IPS DF 4.7 (cell line): ENCODE results near the gene DHFR.
"Not testable (repeated sequence)": the region's sequence is repeated elsewhere in the genome, so short reads cannot be mapped to it uniquely, and the experiment has no call there.

Source experiments
- DNase-seq: peaks from one replicate; pipeline ENCODE4 v3.0.0-alpha.2; 2013; ENCODE audit warnings: low spot score; ENCODE audit errors: extremely low read depth

DHFR gene

DNA sequence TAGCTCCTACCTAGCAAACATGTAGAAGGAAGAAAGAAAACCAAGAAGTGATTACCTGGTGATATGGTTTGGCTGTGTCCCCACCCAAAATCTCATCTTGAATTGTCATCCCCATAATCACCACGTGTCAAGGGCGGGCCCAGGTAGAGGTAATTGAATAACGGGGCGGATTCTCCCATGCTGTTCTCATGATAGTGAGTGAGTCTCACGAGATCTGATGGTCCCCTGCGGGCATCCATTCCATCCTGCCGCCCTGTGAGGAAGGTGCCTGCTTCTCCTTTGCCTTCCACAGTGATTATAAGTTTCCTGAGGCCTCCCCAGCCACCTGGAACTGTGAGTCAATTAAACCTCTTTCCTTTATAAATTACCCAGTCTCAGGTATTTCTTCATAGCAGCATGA lies 57.3 kb downstream of the DHFR start:
- DNase-seq = no peak

DNA sequence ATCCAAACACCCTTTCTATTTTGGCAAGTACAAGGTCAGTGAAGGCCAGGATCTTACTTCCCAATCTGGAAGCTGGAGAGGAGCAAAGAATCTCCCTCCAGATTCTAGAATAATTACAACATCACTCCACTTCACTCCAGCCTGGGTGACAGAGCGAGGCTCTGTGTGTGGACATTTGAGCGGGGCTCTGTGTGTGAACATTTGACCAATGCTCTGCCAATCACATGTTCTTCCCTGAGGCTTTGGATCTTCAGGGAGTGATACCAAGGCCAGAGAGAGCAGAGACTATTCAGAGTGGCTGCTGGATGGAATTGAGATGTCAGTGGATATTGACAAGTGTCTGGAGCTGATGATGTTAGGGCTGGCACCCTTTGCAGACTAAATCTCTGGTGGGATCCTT lies 60.0 kb downstream of the DHFR start:
- DNase-seq = no peak

DNA sequence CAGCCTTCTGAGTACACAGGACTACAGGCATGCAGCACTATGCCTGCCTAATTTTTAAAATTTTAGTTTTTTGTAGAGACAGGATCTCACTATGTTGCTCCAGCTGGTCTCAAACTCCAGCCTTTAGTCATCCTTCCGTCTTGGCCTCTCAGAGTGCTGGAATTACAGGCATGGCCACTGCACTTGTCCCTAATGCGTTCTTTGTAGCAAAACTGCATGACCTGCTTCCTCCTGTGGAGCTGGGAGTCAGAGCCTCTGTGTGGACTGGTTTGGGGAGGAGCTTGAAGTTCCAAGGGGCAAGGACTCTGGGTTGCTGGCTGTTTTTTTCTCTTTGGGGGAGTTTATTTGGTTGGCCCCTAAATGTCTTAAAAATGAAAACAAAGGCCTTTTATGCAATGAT lies 62.0 kb downstream of the DHFR start:
- DNase-seq = no peak

DNA sequence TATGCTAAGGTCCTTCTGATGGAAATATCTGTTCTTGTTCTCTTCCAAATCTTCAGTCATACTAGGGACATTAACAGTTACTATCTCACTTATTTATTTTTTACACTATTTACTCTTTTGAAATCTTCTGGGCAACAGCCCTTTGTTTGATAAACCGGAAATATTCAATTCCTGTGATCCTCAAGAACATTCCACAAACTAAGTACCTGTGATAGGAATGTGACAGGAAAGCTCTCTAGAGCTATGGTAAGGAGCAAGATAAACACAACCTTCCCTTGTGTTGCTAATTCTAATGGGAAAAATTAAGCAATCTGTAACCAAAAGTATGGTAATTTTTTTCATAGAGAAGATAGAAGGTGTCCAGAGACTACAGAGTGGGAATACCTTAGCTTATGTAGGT lies 62.7 kb downstream of the DHFR start:
- DNase-seq = no peak

DNA sequence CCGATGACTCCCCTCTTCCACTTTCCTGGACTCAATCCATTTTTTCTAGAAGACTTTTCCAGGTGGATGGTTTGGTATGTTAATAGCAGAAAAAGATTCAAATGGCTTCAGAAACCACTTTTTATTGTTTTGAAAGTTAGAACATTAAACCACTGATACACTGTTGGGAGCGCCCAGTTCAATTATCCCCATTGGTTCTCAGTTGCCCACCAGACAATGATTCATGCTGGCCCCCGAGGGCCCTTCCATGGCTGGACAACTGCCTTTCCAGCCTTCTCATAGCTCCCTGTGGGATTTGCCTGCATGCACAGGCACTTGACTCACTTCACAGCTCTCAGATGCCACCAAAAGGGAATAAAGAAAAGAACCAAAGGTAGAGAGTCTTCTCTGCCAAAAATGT lies 63.4 kb downstream of the DHFR start:
- DNase-seq = no peak

DNA sequence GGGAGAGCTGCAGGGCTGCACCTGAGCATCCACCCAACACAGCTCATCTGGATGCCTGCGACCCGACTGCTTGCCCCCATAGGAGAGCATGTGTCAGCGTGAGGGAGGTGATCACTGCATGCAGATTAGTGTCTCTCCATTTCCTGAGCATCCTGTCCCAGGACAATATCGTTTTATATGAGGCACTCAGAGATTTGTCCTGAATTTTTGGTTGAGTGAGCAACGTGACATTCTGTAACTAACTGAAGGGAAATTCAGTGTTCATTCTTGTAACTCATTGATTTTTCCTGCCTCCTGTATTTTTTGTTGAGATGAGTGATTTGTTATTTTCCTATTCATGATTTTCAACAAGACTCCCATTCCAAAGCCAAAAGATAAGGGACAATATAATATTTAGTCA lies 64.0 kb downstream of the DHFR start:
- DNase-seq = no peak

DNA sequence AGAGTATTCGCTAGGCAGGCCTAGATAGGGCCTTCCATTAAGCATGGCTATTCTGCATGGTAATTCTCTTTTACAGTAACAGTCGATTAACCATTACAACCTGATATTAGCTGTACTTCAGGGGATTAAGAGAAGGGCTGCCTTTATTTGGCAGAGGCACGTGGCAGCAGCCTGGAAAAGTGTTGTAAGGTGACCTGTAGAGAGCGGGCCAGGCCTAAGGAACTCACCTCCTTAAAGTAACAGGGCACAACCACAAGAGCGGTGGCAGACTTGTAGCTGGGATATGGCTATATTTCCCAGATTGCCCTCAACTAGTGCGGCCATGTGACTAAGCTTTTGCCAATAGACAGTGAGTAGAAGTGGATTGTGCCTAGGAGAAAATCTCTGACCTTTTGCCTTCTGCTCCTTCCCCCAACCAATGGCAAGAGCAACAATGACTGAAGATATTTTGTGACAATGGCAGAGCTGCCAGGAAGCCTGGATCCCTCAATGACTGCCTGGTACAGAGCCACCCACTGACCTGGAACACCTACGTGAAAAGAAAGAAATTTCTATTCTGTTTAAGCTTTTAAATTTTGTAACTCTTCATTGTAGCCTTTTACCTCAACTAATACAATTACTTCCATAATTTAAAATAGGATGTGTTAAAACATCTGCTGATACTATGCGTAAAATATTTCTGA lies 65.8 kb downstream of the DHFR start:
- no peak for DNase-seq

DNA sequence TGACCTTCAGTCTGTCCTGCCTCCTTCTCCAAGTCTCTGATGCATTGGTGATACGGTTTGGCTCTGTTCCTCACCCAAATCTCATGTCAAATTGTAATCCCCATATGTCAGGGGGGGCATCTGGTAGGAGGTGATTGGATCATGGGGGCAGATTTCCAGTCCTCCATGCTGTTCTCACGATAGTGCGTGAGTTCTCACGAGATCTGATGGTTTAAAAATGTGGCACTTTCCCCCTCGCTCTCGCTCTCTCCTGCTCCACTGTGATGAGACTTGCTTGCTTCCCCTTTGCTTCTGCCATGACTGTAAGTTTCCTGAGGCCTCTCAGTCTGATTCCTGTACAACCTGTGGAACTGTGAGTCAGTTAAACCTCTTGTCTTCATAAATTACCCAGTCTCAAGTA lies 70.0 kb downstream of the DHFR start:
- DNase-seq = no peak

DNA sequence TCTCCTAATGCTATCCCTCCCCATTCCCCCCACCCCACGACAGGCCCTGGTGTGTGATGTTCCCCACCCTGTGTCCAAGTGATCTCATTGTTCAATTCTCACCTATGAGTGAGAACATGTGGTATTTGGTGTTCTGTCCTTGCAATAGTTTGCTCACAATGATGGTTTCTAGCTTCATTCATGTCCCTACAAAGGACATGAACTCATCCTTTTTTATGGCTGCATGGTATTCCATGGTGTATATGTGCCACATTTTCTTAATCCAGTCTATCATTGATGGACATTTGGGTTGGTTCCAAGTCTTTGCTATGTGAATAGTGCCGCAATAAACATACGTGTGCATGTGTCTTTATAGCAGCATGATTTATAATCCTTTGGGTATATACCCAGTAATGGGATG lies 74.5 kb downstream of the DHFR start:
- DNase-seq = not testable (repeated sequence)

DNA sequence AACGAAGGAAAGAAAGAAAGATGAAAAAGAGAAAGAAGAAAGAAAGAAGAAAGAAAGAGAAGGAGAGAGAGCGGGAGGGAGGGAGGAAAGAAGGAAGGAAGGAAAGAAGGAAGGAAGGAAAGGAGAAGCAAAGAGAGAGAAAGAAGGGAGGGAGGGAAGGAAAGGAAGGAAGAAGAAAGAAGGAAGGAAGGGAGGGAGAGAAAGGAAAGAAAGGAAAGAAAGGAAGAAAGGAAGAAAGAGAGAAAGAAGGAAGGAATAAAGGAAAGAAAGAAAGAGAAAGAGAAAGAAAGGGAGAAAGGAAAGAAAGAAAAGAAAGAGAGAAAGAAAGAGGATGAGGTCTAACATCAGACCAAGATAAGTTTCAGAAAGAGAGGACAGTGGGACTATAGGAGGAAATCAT lies 75.7 kb downstream of the DHFR start:
- no peak for DNase-seq

DNA sequence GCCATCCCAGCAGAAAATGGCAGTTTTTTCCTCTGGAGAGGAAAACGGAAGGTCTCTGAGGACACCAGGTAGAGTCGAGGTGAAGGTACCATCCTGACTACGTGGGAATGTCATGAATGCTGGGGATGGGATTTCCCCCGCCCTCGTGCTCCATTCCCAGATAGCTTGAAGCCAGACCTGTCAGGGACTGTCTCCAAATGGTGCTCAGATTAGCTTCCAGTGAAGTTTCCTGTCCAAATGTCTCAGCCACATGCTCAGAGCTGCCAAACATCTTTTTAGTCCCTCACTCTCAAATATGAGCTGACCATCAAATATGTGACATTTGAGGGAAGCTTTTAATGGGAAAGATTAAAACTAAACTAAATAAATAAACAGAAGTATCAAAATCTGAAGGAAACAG lies 77.1 kb downstream of the DHFR start:
- DNase-seq = no peak

DNA sequence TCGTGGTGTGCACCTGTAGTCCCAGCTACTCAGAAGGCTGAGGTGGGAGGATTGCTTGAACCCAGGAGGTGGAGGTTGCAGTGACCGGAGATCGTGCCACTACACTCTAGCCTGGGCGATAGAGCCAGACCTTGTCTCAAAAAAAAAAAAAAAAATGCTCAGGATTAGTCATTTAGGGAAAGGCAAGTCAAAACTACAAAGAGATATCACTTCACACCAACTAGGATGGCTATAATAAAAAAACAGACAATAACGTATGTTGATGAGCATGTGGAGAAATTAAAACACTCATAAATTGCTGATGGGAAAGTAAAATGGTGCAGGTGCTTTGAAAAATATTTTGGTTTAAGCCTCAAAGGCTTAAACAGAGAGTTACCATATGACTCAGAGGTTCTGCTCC lies 78.4 kb downstream of the DHFR start:
- DNase-seq = no peak
